ENCODE results near the gene LDAH. TPM values are rescaled to one million over a fixed set of nuclear protein-coding genes. Genes with fewer than 3 reads are reported as not detected.

The LDAH gene
- total RNA-seq, 2 experiments from 2014 or later, result 28.7 to 37.0 TPM

- Mint-ChIP-seq H3K4me1 (no peaks in the 10 kb centered on the region), H3K36me3 (ENCODE audit: low read depth) (no peaks in the 10 kb centered on the region), H3K27ac (no peak overlapping the region), H3K9me3 (no peaks in the 10 kb centered on the region), H3K27me3 (no peaks in the 10 kb centered on the region), H3K4me3 (no peak overlapping the region)
- no peak for DNase-seq
- ChIA-PET CTCF (no interaction called here), POLR2A (no interaction called here)
Observed at GRCh38 chr2:20637147-20637546, 185.8 kb downstream of the LDAH start.

- no peak overlapping the region for H3K4me3 Mint-ChIP-seq
- no peaks in the 10 kb centered on the region for H3K9me3 Mint-ChIP-seq
- H3K27me3 Mint-ChIP-seq, result no peaks in the 10 kb centered on the region
- H3K36me3 Mint-ChIP-seq (ENCODE audit: low read depth), result no peaks in the 10 kb centered on the region
- DNase-seq, result peak; percentile 34
- no peaks in the 10 kb centered on the region for H3K4me1 Mint-ChIP-seq
- POLR2A ChIA-PET, result no interaction called here
- H3K27ac Mint-ChIP-seq, result no peak overlapping the region
- CTCF ChIA-PET, result interaction anchor here (0.8 to 1.7 kb wide), 5 partner anchors 168 to 209 kb away, joined by 3 to 6 read pairs (median 4); partner anchors contain the start of gene RHOB
Observed at GRCh38 chr2:20635675-20636584, 187.0 kb downstream of the LDAH start.

GRCh38 chr2:20635113-20635510 is 187.8 kb downstream of the LDAH start:
- Mint-ChIP-seq H3K36me3 (ENCODE audit: low read depth) (no peaks in the 10 kb centered on the region), H3K4me3 (no peak overlapping the region), H3K4me1 (no peaks in the 10 kb centered on the region), H3K9me3 (no peaks in the 10 kb centered on the region), H3K27ac (no peak overlapping the region), H3K27me3 (no peaks in the 10 kb centered on the region)
- DNase-seq, result no peak
- ChIA-PET CTCF (interaction anchor here (0.8 to 2.1 kb wide), 7 partner anchors 16 to 222 kb away, joined by 3 to 11 read pairs (median 4); partner anchors contain the start of genes HS1BP3 and RHOB), POLR2A (no interaction called here)

GRCh38 chr2:20634507-20635112 is 188.3 kb downstream of the LDAH start:
- Mint-ChIP-seq H3K9me3 (no peaks in the 10 kb centered on the region), H3K27ac (no peak overlapping the region), H3K36me3 (ENCODE audit: low read depth) (no peaks in the 10 kb centered on the region), H3K4me1 (no peaks in the 10 kb centered on the region), H3K4me3 (no peak overlapping the region), H3K27me3 (no peaks in the 10 kb centered on the region)
- CTCF ChIA-PET, result interaction anchor here (0.5 to 2.1 kb wide), 14 partner anchors 8 to 223 kb away, joined by 3 to 11 read pairs (median 4); partner anchors contain the start of genes HS1BP3 and RHOB
- no peak for DNase-seq
- POLR2A ChIA-PET, result no interaction called here

Other genes starting within 250 kb of the LDAH start
- gene HS1BP3, start 172.0 kb downstream of the LDAH start, total RNA-seq, result 10 to 100 TPM; 14.1 to 14.4 TPM
- gene GDF7, start 156.0 kb downstream of the LDAH start, total RNA-seq, result not detected
- gene APOB, start 221.0 kb upstream of the LDAH start, total RNA-seq, result not detected